Measurements from ENCODE around the gene COBL.

COBL gene

DNA sequence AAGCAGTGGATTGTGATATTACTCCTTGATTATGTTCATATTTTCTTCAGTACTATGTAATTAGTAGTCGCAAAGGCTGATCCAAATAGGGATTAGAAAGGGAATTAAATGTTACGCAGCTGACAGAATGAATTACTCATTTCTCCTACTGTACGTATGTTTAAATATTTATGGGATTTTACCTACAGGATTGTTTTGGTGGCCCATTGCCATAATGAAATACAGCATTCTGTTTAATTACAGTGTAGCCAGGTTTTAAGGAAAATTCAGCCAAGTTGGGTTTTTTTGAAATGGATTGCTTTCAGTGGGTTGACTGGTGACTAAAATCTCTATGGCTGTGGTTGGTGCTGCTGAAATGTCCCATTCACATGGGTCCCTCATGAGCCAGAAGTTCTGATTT is 336.2 kb downstream of the COBL start:
- no peak for DNase-seq

DNA sequence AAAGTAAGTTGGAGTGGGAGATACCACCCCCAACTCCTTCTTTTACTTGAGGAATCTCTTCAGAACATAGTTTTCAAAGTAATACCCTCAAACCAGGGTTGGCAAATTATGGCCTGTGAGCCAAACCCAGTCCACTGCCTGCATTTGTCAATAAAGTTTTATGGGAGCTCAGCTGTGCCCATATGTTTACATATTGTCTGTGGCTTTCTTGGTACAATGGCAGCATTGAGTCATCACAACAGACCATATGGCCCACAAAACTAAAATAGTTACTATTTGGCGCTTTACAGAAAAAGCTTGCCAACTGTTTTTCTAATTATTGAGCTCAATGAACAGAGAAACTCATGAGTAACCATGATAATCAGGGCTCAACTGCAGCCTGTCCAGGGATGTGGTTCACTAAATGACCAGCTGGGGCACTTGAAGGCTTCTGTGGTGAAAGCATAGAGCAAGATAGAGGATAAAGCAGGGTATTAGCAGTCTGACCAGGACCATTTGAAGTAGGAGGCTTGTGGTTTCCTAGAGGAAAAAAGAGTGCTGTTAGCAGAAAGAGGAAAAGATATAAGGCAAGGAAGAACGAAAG is 337.9 kb downstream of the COBL start:
- no peak for DNase-seq

DNA sequence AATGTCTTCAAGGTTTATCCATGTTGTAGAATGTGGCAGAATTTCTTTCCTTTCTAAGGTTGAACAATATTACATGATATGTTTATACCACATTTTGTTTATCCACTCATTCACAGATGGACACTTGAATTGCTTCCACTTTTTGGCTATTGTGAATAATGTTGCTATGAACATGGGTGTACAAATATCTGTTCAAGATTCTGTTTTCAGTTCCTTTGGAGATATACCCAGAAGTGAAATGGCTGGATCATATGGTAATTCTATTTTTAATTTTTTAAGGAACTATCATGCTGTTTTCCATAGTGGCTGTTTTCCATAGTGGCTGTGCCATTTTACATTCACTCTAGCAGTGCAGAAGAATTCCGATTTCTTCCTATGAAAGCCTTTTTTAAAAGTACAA is 339.2 kb downstream of the COBL start:
- DNase-seq: no peak

DNA sequence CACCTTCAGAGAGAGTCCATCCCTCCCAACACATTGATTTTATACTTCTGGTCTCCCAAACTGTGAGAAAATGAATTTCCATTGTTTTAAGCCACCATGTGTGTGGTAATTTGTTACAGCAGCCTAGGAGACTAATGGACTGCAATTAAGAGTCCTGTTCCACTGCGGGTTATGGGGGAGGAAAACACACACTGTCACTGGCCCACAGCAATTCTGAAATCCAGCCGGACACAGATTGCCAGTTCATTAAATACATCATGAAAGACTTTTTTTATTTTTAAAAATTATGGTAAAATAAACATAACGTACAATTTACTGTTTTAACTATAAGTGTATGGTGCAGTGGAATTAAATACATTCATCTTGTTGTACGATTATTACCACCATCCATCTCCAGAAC is 340.5 kb downstream of the COBL start:
- no peak for DNase-seq

DNA sequence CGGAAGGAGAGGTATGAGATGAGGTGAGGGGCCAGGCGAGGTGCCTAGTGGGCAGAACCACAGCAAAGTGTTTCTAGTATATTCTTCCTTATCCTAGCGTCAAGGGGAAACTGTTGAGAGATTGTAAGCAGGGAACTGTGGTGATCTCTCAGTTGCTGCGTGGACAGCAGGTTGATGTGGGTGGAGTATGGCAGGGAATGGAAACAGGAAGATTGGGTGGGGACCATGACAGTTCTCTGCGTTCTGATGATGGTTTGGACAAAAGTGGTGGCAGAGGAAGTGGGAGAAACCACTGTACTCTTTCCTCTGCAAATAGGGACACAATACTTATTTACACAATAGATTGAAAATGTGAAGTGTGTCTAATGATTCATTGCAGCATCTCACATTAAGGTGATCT is 342.4 kb downstream of the COBL start:
- DNase-seq: no peak

DNA sequence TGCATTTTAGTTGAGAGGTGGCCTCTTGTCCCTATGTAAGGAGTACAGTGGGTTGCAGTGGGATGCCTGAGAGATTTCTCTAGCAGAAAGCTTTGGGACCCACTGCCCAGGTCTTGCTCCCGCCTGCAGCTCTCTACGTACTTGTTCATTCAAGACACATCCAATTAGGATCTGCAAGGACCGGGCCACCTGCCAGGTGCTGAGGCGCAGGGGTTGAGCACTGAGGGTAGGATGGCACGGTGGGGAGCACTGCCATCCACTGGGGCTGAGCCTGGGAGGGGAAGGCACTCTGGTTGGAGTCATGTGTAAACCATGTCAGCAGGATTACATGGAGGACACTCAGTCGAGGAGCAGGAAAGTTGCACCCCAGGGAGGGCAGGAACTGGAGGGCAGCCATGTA is 342.8 kb downstream of the COBL start:
- DNase-seq: no peak

DNA sequence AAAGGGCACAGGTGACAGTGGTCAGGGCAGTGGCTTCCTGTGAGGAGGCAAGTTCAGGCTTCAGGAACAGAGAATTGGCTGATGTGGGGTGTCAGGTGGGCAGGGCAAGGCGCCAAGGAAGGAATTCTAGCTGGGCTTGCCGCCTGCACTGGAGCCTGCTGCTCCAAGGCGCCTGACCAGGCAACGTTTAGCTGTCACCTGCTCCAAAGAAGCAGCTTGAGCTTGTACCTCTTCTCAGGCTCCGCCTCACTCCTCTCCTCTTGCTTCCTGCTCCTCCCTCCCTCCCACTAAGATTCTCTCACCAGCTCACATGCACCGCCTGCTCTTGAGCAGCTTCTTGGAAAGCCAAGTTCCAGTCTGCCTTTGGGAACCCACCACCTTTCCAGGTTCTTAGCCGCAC is 346.5 kb downstream of the COBL start:
- DNase-seq: no peak

Data from effector CD4-positive, alpha-beta T cell (primary cell).